Measurements from ENCODE around the gene MTHFR.

The MTHFR gene

GRCh38 chr1:11759791-11760190 lies 46.0 kb downstream of the MTHFR start:
- no peak for DNase-seq (ENCODE audit: low spot score)

- DNase-seq (ENCODE audit: low spot score) = no peak
Observed at GRCh38 chr1:11757047-11757446, 48.7 kb downstream of the MTHFR start.

- no peak for DNase-seq (ENCODE audit: low spot score)
Observed at GRCh38 chr1:11753555-11754208, 52.1 kb downstream of the MTHFR start.

GRCh38 chr1:11752359-11753088 lies 53.2 kb downstream of the MTHFR start:
- no peak for DNase-seq (ENCODE audit: low spot score)

GRCh38 chr1:11751087-11751486 lies 54.7 kb downstream of the MTHFR start:
- no peak for DNase-seq (ENCODE audit: low spot score)

- DNase-seq (ENCODE audit: low spot score) = no peak
Observed at GRCh38 chr1:11749996-11750395, 55.8 kb downstream of the MTHFR start.

GRCh38 chr1:11749203-11749689 lies 56.5 kb downstream of the MTHFR start:
- DNase-seq (ENCODE audit: low spot score) = peak; percentile 78

GRCh38 chr1:11748294-11749202 lies 57.2 kb downstream of the MTHFR start:
- no peak for DNase-seq (ENCODE audit: low spot score)

- no peak for DNase-seq (ENCODE audit: low spot score)
Observed at GRCh38 chr1:11746795-11747487, 58.8 kb downstream of the MTHFR start.

GRCh38 chr1:11746092-11746491 lies 59.7 kb downstream of the MTHFR start:
- DNase-seq (ENCODE audit: low spot score) = no peak

- no peak for DNase-seq (ENCODE audit: low spot score)
Observed at GRCh38 chr1:11744287-11744686, 61.5 kb downstream of the MTHFR start.

GRCh38 chr1:11741919-11742558 lies 63.7 kb downstream of the MTHFR start:
- peak; percentile 78 for DNase-seq (ENCODE audit: low spot score)

GRCh38 chr1:11741482-11741881 lies 64.3 kb downstream of the MTHFR start:
- DNase-seq (ENCODE audit: low spot score) = no peak

- DNase-seq (ENCODE audit: low spot score) = peak; percentile 31
Observed at GRCh38 chr1:11740258-11741192, 65.2 kb downstream of the MTHFR start.

GRCh38 chr1:11738783-11739182 lies 67.0 kb downstream of the MTHFR start:
- no peak for DNase-seq (ENCODE audit: low spot score)

- no peak for DNase-seq (ENCODE audit: low spot score)
Observed at GRCh38 chr1:11738096-11738495, 67.7 kb downstream of the MTHFR start.

GRCh38 chr1:11736746-11737639 lies 68.8 kb downstream of the MTHFR start:
- DNase-seq (ENCODE audit: low spot score) = peak; percentile 55

- peak; percentile 94 for DNase-seq (ENCODE audit: low spot score)
Observed at GRCh38 chr1:11735854-11736745, 69.7 kb downstream of the MTHFR start, which contains the start of gene AGTRAP. Gene AGTRAP (plus strand): TSS chr1:11736136. CDS start chr1:11736209, 73 bp downstream.
